GM21447 (cell line): ENCODE data around the gene DAAM1.

Experiments
- ATAC-seq: cut with Tn5 transposase; IDR thresholded peaks from one replicate; pipeline ENCODE4 v1.9.1; 2021; ENCODE audit not compliant: unreplicated experiment

Gene DAAM1

DNA sequence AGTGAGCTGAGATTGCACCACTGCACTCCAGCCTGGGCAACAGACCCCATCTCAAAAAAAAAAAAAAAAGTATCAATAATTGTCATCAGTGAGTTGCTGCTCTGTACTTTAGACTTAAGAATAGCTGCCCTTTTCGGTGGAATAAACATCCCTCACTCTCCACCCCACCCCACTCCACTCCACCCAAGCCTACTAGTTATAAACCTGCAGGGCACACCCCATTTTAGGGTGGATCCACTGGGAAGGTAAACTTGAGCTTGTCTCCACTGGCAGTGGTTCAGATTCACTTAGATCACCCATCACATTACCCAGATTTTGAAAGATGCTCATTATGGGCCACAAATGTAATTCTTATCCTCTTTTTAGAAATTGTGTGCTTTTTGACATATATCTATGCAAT lies 170.3 kb downstream of the DAAM1 start:
- no peak for ATAC-seq

DNA sequence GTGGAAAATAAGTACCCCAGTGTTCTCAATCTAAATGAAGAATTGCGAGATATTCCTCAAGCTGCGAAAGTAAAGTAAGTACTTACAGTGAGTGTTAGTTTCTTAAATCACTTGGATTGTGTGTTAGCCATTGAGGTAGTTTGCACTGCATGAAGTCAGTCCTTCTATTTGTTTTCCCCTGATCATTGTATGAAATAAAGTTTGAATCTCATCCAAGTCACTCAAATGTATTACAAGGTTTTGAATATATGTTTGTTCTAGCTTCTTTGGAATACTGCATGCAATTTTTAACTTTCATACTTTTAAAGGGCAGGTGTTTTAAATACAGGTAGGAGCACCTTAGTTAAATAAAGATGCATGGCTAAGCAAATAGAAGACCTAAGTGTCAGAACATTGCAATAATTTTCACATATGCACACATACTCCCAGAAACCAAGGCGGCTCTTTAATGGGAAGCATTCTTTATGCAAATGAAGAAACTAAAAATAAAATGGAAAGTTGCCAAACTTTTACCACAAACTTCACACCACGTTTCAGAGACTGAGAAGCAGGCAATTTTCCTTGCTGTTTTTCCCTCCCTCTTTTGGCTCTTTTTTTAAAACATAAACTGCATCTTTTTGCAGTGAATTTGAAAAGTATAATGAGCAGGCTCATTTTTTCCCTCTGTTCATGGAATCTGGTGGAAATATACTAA lies 171.1 kb downstream of the DAAM1 start:
- no peak for ATAC-seq

DNA sequence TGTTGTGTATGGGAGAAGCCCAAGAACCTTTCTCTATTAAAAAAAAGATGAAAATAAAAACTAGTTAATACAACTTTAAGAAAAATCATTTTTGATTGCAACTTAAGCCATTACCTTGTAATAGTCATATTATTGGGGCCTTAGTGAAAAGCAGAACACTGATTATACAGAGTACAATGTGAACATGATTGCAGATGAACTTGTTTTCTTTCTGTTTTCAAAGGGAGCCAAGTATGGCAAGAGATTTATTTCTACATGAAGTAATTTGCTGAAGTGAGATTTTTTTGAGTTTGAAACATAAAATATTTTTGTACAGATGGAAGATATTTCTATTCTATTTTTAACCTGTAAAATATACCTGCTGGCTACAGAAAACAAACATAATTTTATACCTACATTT lies 171.8 kb downstream of the DAAM1 start:
- ATAC-seq = no peak

DNA sequence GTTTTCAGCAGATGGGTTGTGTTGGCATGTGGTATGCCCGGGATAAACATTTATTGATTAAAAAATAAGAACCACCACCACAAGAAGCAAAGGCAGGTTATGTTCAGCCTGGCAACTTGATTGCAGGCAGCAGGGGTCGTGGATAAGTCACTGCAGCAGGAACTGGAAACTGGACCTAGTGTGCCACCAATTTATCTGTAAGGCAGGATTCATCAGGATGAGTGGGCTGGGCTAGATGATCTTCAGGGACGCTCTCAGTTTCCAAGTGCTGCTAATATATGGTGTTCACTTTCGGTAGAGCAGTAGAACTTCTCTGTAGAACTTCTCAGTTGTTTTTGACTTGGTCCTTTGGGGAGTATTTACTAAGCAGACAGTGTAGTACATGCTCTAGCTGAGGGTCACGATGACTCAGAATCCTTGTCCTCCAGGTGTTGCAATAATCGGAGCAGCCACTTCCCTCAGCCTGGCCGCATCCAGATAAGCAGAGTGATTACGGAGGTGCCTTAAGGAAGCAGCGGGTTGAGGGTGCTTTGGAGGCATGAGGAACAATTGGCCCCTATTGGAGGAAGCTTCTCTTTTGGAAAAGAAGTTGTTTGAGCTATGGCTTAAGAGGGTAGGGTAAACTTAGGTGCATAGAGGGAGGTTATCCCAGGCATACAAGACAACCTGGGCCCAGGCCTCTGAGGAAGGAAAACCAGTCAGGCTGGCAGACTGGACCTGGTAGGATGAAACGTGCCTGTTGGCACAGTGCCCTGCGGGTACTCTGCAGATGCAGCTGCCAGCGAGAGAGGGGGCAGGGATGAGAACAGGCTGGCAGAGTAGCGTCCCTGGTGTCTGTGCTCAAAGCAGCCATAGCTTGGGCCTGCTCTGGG lies 172.7 kb downstream of the DAAM1 start:
- peak; percentile 34 for ATAC-seq

DNA sequence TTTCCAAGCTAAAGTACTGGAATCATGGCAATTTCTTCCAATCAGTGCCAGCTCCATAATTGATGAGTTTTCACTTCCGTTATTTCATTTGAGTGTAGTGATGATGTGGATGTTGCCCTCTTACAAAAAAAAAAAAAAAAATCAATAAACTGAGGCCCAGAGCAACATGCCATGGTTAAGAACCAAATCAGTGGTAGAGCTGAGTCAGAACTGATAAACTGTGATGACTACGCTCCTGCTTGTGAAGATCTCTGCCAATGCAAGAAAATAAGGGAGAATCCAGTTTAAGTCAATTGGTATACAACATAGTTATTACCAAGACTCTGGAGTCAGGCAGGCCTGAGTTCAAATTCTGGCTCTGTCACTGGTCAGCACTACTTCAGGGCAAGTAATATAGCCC lies 174.0 kb downstream of the DAAM1 start:
- ATAC-seq = no peak

DNA sequence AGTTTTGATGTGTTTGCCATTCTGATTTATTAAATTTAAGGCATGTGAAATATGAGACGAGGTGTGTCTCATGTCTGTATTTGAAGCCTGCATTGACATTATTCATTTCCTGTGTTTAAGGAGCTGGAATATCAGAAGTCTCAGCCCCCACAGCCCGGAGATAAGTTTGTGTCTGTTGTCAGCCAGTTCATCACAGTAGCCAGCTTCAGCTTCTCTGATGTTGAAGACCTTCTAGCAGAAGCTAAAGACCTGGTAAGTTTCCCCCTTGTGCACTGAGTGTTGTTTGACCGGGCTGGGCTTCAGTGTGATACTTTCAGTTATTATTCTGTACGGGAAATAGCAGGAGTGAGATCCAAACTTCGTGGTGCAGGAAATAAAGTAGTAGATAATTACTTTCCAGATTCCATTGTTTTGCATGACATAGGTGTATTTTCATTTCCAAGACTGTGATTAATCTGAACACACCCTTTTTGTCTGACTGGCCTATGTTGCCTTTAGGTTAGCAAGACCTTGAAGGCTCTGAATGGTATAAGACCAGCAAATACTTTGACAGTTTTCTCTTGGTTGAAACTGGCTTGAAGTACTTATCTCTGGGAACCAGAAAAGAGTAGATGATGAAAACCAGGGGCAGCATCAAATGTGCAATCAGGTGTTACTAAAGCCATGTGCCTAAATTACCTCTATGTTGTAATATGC lies 175.2 kb downstream of the DAAM1 start:
- no peak for ATAC-seq

DNA sequence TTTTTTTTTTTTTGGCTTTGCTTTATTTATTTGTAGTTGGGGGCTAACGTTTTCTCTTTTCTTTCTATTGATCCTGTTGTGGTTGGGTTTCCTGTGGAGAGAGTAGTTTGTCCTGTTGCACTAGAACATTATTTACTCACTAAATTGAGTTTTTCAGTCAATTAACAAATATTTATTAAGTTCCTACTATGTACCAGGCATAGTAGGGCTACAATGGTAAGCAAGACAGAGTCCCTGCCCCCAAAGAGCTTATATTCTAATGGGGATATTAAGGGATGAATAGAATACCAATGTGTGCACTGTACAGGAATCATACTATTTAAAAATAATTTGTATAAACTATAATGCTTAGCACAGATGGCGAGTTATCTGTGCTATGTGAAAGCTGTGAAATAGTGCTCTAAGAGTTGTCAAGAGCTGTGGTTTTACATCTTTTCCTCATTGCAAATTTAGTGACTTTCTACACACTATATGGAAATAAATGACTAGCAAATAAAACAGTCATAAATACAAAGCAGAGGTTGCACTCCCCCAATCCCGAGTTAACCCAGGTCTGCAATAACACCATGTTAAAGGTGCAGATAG lies 181.8 kb downstream of the DAAM1 start:
- ATAC-seq = no peak

DNA sequence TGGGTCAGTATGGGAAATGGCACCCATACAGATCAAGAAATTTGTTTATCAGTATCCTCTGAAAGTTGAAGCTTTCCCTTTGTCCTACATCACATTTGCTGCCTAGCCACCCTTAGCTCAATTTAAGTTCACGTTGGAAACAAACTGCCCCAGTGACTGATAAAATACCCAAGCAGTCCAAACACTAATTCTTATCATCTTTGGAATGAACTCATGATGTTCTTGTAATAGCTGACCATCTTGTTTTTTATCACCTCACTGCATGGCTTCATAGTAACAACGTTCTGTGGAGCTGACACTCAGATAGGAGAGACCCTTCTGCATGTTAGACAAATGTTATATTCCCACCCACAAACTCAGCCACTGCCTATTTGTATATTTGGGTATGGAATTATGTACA lies 183.3 kb downstream of the DAAM1 start:
- ATAC-seq = no peak

DNA sequence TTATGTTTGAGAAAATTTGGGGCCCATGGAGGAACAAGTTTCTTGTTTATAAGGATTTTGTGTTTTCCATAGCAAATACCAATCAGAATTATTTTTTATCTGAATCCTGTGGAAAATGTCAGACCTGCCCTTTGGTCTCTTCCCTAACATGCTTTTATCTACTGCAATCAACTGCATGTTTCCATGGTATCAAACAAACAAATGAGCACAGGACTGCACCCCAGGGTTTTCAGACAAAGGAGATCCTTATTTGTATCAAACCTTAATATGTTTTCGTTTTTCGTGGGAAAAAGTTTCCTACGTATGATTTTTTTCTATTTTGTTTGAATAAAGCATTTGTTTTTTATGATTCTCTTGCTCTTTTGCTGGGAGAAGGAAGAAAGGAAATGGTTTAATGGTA lies 185.6 kb downstream of the DAAM1 start:
- ATAC-seq = no peak

DNA sequence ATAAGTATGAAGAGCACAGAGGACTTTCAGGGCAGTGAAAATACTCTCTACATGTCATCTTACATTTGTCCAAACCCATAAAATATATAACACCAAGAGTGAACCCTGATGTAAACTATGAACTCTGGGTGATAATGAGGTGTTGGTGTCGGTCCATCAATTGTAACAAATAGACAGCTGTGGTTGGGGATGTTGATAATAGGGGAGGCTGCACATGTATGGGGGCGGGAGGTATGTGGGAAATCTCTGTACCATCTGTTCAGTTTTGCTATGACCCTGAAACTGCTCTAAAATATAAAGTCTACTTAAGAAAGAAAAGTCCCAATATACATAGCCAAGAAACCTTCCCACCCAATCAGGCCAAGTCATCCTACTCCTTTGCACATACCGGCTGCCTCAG lies 188.2 kb downstream of the DAAM1 start:
- no peak for ATAC-seq

DNA sequence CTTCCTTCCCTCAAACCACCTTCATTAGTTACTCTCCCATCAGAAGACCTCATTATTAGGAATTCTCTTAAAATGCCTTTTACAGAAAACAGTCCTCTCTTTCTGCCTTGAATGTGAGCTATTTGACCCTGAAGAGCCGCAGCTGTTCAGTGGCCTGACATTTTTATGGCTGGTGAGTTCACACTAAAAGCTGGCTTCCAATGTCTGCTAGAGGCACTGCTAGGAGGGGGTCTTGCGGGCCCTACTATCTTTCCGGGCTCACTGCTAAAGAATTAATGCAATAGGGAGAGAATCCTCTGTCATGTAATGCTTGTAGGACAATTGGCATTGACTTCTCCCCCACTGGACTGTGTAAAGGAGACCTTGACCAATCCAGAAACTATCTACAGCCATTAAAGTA lies 189.0 kb downstream of the DAAM1 start:
- no peak for ATAC-seq

DNA sequence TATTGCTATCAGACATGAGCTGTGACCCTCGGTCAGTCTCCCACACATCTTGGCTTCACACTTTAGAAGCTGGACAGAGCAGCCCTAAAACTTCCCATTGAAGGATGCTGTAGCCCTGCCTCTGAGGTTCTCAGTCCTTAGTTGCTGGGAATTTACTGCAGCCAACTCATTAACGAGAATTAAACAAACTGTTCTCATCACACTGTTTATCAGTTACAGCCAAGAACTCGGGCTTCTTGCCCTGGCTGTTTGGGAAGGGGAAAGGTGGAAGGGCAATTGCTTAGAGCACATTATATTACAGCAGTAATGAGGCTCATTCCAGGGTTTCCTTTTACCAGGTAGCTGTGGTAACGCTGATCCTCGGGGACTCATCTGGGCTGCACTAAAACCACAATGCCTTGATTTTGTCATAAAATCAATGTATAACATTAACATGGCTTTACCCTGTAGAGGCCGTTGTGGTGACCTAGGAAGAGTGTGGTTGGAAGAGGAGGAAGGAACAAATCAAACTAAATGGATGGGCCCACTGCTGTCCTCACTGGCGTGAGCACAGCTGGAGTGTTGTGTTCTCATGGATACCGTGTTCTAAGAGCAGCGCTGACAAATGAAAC lies 189.6 kb downstream of the DAAM1 start:
- no peak for ATAC-seq

DNA sequence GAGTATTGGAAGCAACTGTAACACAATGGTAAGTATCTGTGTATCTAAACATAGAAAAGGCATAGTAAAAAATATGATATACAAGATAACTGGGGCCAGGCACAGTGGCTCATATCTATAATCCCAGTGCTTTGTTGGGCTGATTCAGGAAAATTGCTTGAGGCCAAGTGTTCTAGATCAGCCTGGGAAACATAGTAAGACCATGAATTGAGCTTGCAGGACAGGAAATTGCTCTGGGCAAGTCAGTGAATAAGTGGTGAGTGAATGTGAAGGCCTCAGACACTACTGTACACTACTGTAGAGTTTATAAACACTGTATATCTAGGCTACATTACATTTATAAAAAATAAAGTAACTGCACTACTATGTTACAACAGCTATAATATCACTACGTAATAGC lies 201.5 kb downstream of the DAAM1 start:
- no peak for ATAC-seq

DNA sequence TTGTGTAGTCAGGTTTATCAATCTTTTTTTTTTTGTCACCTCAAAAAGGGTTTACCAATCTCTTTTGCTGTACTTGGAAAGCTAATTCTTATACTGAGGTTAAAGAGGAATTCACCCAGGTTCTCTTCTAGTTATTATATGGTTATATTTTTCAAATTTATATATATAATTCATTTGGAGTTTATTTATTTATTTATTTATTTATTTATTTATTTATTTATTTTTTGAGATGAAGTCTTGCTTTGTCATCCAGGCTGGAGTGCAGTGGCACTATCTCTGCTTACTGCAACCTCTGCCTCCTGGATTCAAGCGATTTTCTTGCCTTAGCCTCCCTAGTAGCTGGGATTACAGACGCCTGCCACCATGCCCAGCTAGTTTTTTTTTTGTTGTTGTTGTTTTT lies 202.9 kb downstream of the DAAM1 start:
- ATAC-seq = no peak

DNA sequence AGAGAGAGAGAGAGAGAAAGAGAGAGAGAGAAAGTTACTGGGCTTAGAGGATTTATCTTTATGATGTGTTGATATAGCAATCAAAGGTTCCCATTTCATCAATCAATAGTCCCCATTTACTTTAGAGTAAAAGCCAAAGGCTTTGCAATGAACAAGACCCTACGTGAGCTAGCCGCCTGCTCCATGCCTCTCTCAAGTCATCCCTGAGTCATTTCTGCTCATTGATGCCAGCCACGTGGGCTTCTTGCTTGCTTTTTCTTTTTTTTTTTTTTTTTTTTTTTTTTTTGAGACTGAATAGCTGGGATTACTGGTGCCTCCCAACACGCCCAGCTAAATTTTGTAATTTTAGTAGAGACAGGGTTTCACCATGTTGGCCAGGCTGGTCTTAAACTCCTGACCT lies 205.8 kb downstream of the DAAM1 start:
- no peak for ATAC-seq

DNA sequence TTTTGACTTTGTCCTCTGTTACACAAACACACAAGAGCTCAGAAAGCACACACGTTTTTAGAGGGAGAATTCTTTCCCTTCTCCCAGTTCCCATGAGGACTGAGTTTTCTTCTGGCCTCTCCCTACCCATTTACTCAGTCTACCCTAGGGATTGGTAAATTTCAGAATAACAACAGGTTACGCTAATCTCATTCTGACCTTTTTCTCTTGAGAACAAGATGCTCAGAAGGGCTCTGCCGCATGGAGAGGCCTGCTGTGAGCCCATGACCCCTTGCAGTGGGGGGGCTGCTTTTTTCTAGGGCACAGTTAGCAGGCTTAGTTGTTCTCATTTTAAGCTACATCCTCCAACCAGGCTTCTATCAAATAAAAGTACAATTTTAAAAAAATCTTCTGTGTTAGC lies 207.2 kb downstream of the DAAM1 start:
- ATAC-seq = no peak

DNA sequence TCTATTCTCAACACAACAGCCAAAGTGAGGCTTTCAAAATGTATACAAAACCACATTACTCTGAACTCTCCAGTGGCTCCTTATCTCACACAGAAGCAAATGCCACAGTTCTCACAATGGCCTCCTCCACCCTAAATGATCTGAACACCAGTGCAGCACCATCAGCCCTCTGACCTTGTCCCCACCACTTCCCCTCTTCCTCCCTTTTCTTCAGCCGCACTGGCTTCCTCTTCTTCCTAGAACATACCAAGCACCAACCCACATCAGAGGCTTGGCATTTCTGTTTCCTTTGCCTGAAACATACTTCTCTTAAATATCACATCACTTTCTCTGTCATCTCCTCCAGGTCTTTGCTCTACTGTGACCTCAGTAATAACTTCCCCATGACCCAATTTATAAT lies 210.4 kb downstream of the DAAM1 start:
- no peak for ATAC-seq

DNA sequence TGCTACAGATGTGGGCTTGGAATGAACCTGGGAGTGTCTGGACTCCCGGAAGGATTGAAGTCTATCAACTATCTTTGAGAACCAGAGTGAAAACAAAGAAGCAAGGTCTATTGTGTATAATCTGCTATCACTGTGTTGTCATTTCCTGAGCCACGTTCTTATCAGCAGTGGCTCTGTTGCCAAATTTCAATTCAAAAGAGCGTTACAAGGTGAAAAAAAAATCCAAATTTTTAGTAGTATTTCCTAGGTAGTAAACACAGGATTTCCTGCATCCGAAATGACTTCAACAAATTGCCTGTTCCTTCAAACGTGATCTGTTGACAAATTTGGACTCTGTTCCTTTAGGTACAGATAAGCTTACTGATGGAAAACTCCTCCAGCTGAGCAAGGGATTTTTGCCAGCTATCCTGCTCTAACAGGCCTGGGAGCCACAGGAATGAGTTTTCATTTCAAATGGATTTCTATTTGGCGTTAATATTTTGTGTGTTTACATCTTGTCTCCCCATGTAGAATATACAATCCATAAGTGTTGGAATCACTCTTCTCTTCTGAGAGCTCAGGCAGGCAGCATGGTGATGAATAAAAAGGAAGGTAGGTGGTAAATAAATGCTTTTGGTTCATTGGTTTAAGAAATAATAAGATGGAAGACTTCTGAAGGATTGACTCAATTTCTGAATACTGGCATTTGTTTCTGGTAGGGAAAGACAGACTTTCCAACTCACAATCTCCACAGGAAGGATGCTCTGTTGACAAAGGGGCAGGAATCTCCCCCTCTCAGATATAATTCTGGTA lies 218.2 kb downstream of the DAAM1 start:
- ATAC-seq = no peak

DNA sequence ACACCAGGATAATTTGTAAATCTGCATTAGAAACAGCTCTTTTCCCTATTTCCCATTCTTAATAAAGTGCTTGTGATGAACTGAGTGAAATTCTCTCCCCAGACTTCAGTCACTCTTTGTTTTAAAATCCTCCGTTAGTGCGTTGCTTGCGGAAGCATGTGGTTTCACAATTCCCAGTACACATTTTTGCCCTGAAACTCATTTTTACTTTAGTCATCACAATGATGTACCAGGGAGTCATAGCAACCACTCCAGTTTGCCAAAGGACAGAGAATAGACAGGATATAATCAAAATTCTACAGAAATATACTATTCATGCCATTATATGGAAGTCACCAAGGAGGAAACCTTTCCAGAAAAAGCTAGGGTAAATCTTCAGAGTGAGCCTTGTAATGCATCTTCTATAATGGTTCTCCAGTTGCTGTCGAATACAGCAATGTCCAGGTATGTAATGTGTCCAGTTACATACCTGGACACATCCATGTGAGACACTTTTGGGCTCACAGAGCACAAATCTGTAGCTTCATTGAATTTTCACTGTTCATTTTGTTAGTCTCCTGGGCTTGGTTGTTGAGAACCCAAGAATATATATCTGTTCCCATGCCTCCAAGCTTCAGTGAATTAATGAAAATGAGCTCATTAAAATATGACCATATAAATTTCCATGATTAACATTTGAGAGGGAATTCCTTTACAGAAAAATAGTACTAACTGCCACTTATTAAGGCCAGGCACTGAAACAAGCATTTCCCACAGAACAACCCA lies 219.0 kb downstream of the DAAM1 start:
- no peak for ATAC-seq
